Mesendoderm (in vitro differentiated cells): ENCODE data around the gene SLC22A5.

Experiments
- DNase-seq: peaks from one replicate; pipeline ENCODE4 v3.0.0; 2013
- H2AK5ac ChIP-seq: 2 replicates; pipeline ENCODE4 v1.6.1; 2013; ENCODE audit warnings: low read length, inconsistent platforms
- H2BK120ac ChIP-seq: 2 replicates; pipeline ENCODE4 v1.6.1; 2013; ENCODE audit warnings: low read depth, mild to moderate bottlenecking, low read length, moderate library complexity, mixed read lengths
- H2BK15ac ChIP-seq: replicated peaks from 2 replicates; pipeline ENCODE4 v1.6.1; 2013; ENCODE audit warnings: low read depth, mild to moderate bottlenecking, moderate library complexity
- H2BK5ac ChIP-seq: 2 replicates; pipeline ENCODE4 v1.6.1; 2013; ENCODE audit warnings: low read length, inconsistent platforms
- H3K18ac ChIP-seq: 2 replicates; pipeline ENCODE4 v1.6.1; 2013; ENCODE audit warnings: mild to moderate bottlenecking, low read length, mixed read lengths
- H3K23ac ChIP-seq: one replicate; pipeline ENCODE4 v1.6.1; 2013; ENCODE audit warnings: low read length
- H3K27ac ChIP-seq: 2 replicates; pipeline ENCODE4 v1.5.1; 2013; ENCODE audit warnings: low read depth, mild to moderate bottlenecking, inconsistent platforms, low read length, moderate library complexity
- H3K27me3 ChIP-seq: 2 replicates; pipeline ENCODE4 v1.6.1; 2013; ENCODE audit warnings: low read length, control low read depth, mild to moderate bottlenecking, inconsistent platforms; ENCODE audit not compliant: insufficient read depth, poor library complexity
- H3K36me3 ChIP-seq: 2 replicates; pipeline ENCODE4 v1.6.1; 2013; ENCODE audit warnings: low read length, inconsistent platforms; ENCODE audit not compliant: control insufficient read depth, insufficient read depth
- H3K4ac ChIP-seq: one replicate; pipeline ENCODE4 v1.6.1; 2013; ENCODE audit warnings: low read depth, mild to moderate bottlenecking, low read length, moderate library complexity
- H3K4me1 ChIP-seq: 2 replicates; pipeline ENCODE4 v1.6.1; 2013; ENCODE audit warnings: low read depth, low read length, inconsistent platforms; ENCODE audit not compliant: control insufficient read depth
- H3K4me2 ChIP-seq: 2 replicates; pipeline ENCODE4 v1.6.1; 2013; ENCODE audit warnings: low read length
- H3K4me3 ChIP-seq: 2 replicates; pipeline ENCODE4 v1.5.1; 2013; ENCODE audit warnings: mild to moderate bottlenecking, low read length
- H3K56ac ChIP-seq: one replicate; pipeline ENCODE4 v1.6.1; 2013; ENCODE audit warnings: low read length
- H3K79me1 ChIP-seq: 2 replicates; pipeline ENCODE4 v1.6.1; 2013; ENCODE audit warnings: low read length, inconsistent platforms
- H3K79me2 ChIP-seq: 2 replicates; pipeline ENCODE4 v1.6.1; 2013; ENCODE audit warnings: mild to moderate bottlenecking, low read length; ENCODE audit not compliant: control insufficient read depth, insufficient read depth
- H3K9ac ChIP-seq: 2 replicates; pipeline ENCODE4 v1.6.1; 2013; ENCODE audit warnings: low read length, inconsistent platforms
- H4K5ac ChIP-seq: one replicate; pipeline ENCODE4 v1.6.1; 2013; ENCODE audit warnings: low read length
- H4K8ac ChIP-seq: one replicate; pipeline ENCODE4 v1.6.1; 2013; ENCODE audit warnings: low read depth, mild to moderate bottlenecking, control low read depth, low read length, moderate library complexity
- WGBS: extraction: QIAGEN DNeasy Blood & Tissue Kit; methylation state at CpG from one replicate; pipeline ENCODE4 v1.1.7; 2013; ENCODE audit warnings: low lambda C conversion rate, missing lambda C conversion rate; ENCODE audit not compliant: insufficient coverage; ENCODE audit errors: extremely low coverage; 5-methylcytosine and 5-hydroxymethylcytosine counted together

SLC22A5 gene

GRCh38 chr5:132428147-132428482 lies 58.6 kb downstream of the SLC22A5 start:
- H3K4me3 ChIP-seq = no peak overlapping the region
- H3K79me1 ChIP-seq = no peaks in the 10 kb centered on the region
- no peak overlapping the region for H2AK5ac ChIP-seq
- H4K5ac ChIP-seq = no peak overlapping the region
- H3K9ac ChIP-seq = no peak overlapping the region
- no peak overlapping the region for H3K27ac ChIP-seq
- no peak for DNase-seq
- H3K4me1 ChIP-seq = peaks cover 13% of the 10 kb centered on the region
- H3K4me2 ChIP-seq = no peak overlapping the region
- H3K36me3 ChIP-seq = no peaks in the 10 kb centered on the region
- peak overlapping the region; percentile 29 for H3K56ac ChIP-seq
- H3K4ac ChIP-seq = no peak overlapping the region
- H3K79me2 ChIP-seq = no peaks in the 10 kb centered on the region
- no peak overlapping the region for H3K23ac ChIP-seq
- H2BK120ac ChIP-seq = no peak overlapping the region
- no peak overlapping the region for H4K8ac ChIP-seq
- no peak overlapping the region for H3K18ac ChIP-seq
- no peaks in the 10 kb centered on the region for H3K27me3 ChIP-seq
- no peak overlapping the region for H2BK5ac ChIP-seq
- no peak overlapping the region for H2BK15ac ChIP-seq

GRCh38 chr5:132428484-132429462 lies 59.3 kb downstream of the SLC22A5 start:
- no peaks in the 10 kb centered on the region for H3K36me3 ChIP-seq
- no peaks in the 10 kb centered on the region for H3K79me1 ChIP-seq
- H3K23ac ChIP-seq = no peak overlapping the region
- H3K79me2 ChIP-seq = no peaks in the 10 kb centered on the region
- H4K8ac ChIP-seq = no peak overlapping the region
- H2BK120ac ChIP-seq = no peak overlapping the region
- no peak overlapping the region for H4K5ac ChIP-seq
- H3K4me3 ChIP-seq = no peak overlapping the region
- no peak overlapping the region for H3K4me2 ChIP-seq
- peaks cover 9% of the 10 kb centered on the region for H3K4me1 ChIP-seq
- H3K27me3 ChIP-seq = no peaks in the 10 kb centered on the region
- H2AK5ac ChIP-seq = peak overlapping the region; percentile 20
- no peak overlapping the region for H3K27ac ChIP-seq
- no peak overlapping the region for H2BK15ac ChIP-seq
- H3K4ac ChIP-seq = no peak overlapping the region
- H2BK5ac ChIP-seq = no peak overlapping the region
- H3K56ac ChIP-seq = no peak overlapping the region
- no peak overlapping the region for H3K18ac ChIP-seq
- H3K9ac ChIP-seq = no peak overlapping the region
- DNase-seq = peak; percentile 83
- WGBS = no CpG with 5 or more reads among the region's 9 CpGs

GRCh38 chr5:132429463-132430440 lies 60.2 kb downstream of the SLC22A5 start:
- H3K18ac ChIP-seq = no peak overlapping the region
- H3K4me3 ChIP-seq = no peak overlapping the region
- peaks cover 11% of the 10 kb centered on the region for H3K4me1 ChIP-seq
- H3K27ac ChIP-seq = no peak overlapping the region
- no peak for DNase-seq
- H3K9ac ChIP-seq = no peak overlapping the region
- H3K79me1 ChIP-seq = no peaks in the 10 kb centered on the region
- H3K79me2 ChIP-seq = no peaks in the 10 kb centered on the region
- no peak overlapping the region for H2BK5ac ChIP-seq
- H3K4ac ChIP-seq = no peak overlapping the region
- H3K23ac ChIP-seq = no peak overlapping the region
- H3K36me3 ChIP-seq = no peaks in the 10 kb centered on the region
- H4K5ac ChIP-seq = no peak overlapping the region
- no peak overlapping the region for H3K4me2 ChIP-seq
- H2BK15ac ChIP-seq = no peak overlapping the region
- H3K27me3 ChIP-seq = no peaks in the 10 kb centered on the region
- no peak overlapping the region for H2AK5ac ChIP-seq
- WGBS = no CpG with 5 or more reads among the region's 6 CpGs
- H4K8ac ChIP-seq = no peak overlapping the region
- no peak overlapping the region for H3K56ac ChIP-seq
- H2BK120ac ChIP-seq = no peak overlapping the region

GRCh38 chr5:132430746-132431145 lies 61.2 kb downstream of the SLC22A5 start:
- Histone ChIP-seq H3K23ac (no peak overlapping the region), H3K36me3 (no peaks in the 10 kb centered on the region), H3K79me2 (no peaks in the 10 kb centered on the region), H2BK15ac (no peak overlapping the region), H3K56ac (no peak overlapping the region), H3K4ac (no peak overlapping the region), H3K27me3 (no peaks in the 10 kb centered on the region), H3K18ac (no peak overlapping the region), H3K4me2 (no peak overlapping the region), H4K5ac (no peak overlapping the region), H2AK5ac (no peak overlapping the region), H3K9ac (no peak overlapping the region), H2BK5ac (no peak overlapping the region), H3K79me1 (no peaks in the 10 kb centered on the region), H3K4me1 (peaks cover 11% of the 10 kb centered on the region), H3K27ac (no peak overlapping the region), H4K8ac (no peak overlapping the region), H2BK120ac (no peak overlapping the region), H3K4me3 (no peak overlapping the region)
- DNase-seq = no peak
- no CpG with 5 or more reads among the region's 3 CpGs for WGBS

GRCh38 chr5:132431632-132432031 lies 62.1 kb downstream of the SLC22A5 start:
- Histone ChIP-seq H3K27ac (no peak overlapping the region), H2AK5ac (no peak overlapping the region), H3K4me2 (no peak overlapping the region), H3K4me3 (no peak overlapping the region), H3K4me1 (peaks cover 12% of the 10 kb centered on the region), H4K8ac (no peak overlapping the region), H3K56ac (no peak overlapping the region), H4K5ac (no peak overlapping the region), H3K9ac (no peak overlapping the region), H2BK15ac (no peak overlapping the region), H2BK5ac (no peak overlapping the region), H3K79me2 (no peaks in the 10 kb centered on the region), H3K18ac (no peak overlapping the region), H3K79me1 (no peaks in the 10 kb centered on the region), H3K27me3 (no peaks in the 10 kb centered on the region), H3K36me3 (no peaks in the 10 kb centered on the region), H3K23ac (no peak overlapping the region), H2BK120ac (no peak overlapping the region), H3K4ac (no peak overlapping the region)
- no peak for DNase-seq
- no CpG with 5 or more reads among the region's 4 CpGs for WGBS
